Stimulated activated CD8-positive, alpha-beta memory T cell treated with anti-CD3 and anti-CD28 coated beads, Interleukin-12 subunit alpha, Interleukin-12 subunit beta, amount 100 ng/mL, for 24 hours (primary cell): Measurements from ENCODE around the gene ATP6V1F.

Source experiments
- DNase-seq: peaks from one replicate; pipeline ENCODE4 v3.0.0-alpha.2; 2020; ENCODE audit errors: extremely low read depth

The ATP6V1F gene

GRCh38 chr7:128862571-128863432, at the start of gene ATP6V1F:
Gene ATP6V1F, plus strand, starts transcription at chr7:128862856. Its CDS starts 49 bp downstream, at chr7:128862905.
- DNase-seq = peak; percentile 97

- no peak for DNase-seq
These were observed 48.2 kb upstream of the ATP6V1F start for GRCh38 chr7:128814499-128814898.

GRCh38 chr7:128815289-128815942, 47.2 kb upstream of the ATP6V1F start:
- no peak for DNase-seq

- no peak for DNase-seq
These were observed 44.0 kb upstream of the ATP6V1F start for GRCh38 chr7:128818694-128819093.

GRCh38 chr7:128821724-128822123, 40.9 kb upstream of the ATP6V1F start:
- DNase-seq = no peak

- DNase-seq = no peak
These were observed 36.1 kb upstream of the ATP6V1F start for GRCh38 chr7:128826512-128826911.

GRCh38 chr7:128826916-128827247, 35.8 kb upstream of the ATP6V1F start:
- DNase-seq = no peak

- no peak for DNase-seq
These were observed 35.3 kb upstream of the ATP6V1F start for GRCh38 chr7:128827248-128827958.

- no peak for DNase-seq
These were observed 34.5 kb upstream of the ATP6V1F start for GRCh38 chr7:128827971-128828711.

- DNase-seq = no peak
These were observed 33.1 kb upstream of the ATP6V1F start for GRCh38 chr7:128829391-128830166.

- DNase-seq = no peak
These were observed 32.2 kb upstream of the ATP6V1F start, which contains the start of gene FLNC for GRCh38 chr7:128830231-128831177. Gene FLNC, plus strand, starts transcription at chr7:128830406. Its CDS starts 232 bp downstream, at chr7:128830638.

GRCh38 chr7:128831178-128831993, 31.3 kb upstream of the ATP6V1F start:
- no peak for DNase-seq

GRCh38 chr7:128831994-128832879, 30.4 kb upstream of the ATP6V1F start:
- DNase-seq = no peak

- no peak for DNase-seq
These were observed 29.8 kb upstream of the ATP6V1F start for GRCh38 chr7:128832880-128833147.

GRCh38 chr7:128833148-128833945, 29.3 kb upstream of the ATP6V1F start:
- DNase-seq = no peak

GRCh38 chr7:128833946-128834325, 28.7 kb upstream of the ATP6V1F start:
- no peak for DNase-seq

- no peak for DNase-seq
These were observed 27.4 kb upstream of the ATP6V1F start for GRCh38 chr7:128835231-128835751.
